Cardiac muscle cell (in vitro differentiated cells and primary cell): ENCODE measurements around the gene DLGAP4. TPM values are rescaled to one million over a fixed set of nuclear protein-coding genes. Genes with fewer than 3 reads are reported as not detected.

Experiments used
- DNase-seq, 2 donors: peaks; one replicate each; pipeline versions ENCODE4 v3.0.0 to v3.0.0-alpha.2; 2010 to 2017; ENCODE audit warnings: low read depth in 1 of 2, low spot score in 1 of 2
- H3K27ac ChIP-seq: fragments of 200-600 bp; sonication (generic); 2 replicates; pipeline ENCODE4 v1.5.1; 2016
- H3K27me3 ChIP-seq: fragments of 200-600 bp; sonication (generic); 2 replicates; pipeline ENCODE4 v1.6.0; 2016; ENCODE audit warnings: control low read depth
- H3K36me3 ChIP-seq: fragments of 200-600 bp; sonication (generic); 2 replicates; pipeline ENCODE4 v1.5.1; 2016; ENCODE audit warnings: control low read depth
- H3K4me1 ChIP-seq: fragments of 200-600 bp; sonication (generic); 2 replicates; pipeline ENCODE4 v1.8.1; 2017; ENCODE audit warnings: low read depth, mild to moderate bottlenecking, mixed run types
- H3K4me3 ChIP-seq: fragments of 200-600 bp; sonication (generic); 2 replicates; pipeline ENCODE4 v1.5.1; 2016; ENCODE audit warnings: mild to moderate bottlenecking
- H3K9me3 ChIP-seq: fragments of 200-600 bp; sonication (generic); 2 replicates; pipeline ENCODE4 v1.5.1; 2017; ENCODE audit warnings: low read depth, mild to moderate bottlenecking, control low read depth
- CTCF ChIP-seq: IDR thresholded peaks from 2 replicates; pipeline ENCODE4 v1.5.1; 2012; ENCODE audit warnings: low read depth, mild to moderate bottlenecking, low read length
- polyA plus RNA-seq: library from polyadenylated mRNA; unstranded; fragments of >200 nt; fragmentation: Nextera tagmentation; extraction: Ambion mirVana; gene quantifications from 2 replicates; pipeline ENCODE4 v1.2.1, GENCODE V29; 2016
- total RNA-seq: library from RNA; depleted of rRNA; stranded (reverse); fragments of >200 nt; gene quantifications from 2 replicates; pipeline ENCODE4 v1.2.3, GENCODE V29; 2016

DLGAP4 gene
- total and polyA plus RNA-seq, 2 experiments from 2014 or later = 45.7 to 51.6 TPM

DNA sequence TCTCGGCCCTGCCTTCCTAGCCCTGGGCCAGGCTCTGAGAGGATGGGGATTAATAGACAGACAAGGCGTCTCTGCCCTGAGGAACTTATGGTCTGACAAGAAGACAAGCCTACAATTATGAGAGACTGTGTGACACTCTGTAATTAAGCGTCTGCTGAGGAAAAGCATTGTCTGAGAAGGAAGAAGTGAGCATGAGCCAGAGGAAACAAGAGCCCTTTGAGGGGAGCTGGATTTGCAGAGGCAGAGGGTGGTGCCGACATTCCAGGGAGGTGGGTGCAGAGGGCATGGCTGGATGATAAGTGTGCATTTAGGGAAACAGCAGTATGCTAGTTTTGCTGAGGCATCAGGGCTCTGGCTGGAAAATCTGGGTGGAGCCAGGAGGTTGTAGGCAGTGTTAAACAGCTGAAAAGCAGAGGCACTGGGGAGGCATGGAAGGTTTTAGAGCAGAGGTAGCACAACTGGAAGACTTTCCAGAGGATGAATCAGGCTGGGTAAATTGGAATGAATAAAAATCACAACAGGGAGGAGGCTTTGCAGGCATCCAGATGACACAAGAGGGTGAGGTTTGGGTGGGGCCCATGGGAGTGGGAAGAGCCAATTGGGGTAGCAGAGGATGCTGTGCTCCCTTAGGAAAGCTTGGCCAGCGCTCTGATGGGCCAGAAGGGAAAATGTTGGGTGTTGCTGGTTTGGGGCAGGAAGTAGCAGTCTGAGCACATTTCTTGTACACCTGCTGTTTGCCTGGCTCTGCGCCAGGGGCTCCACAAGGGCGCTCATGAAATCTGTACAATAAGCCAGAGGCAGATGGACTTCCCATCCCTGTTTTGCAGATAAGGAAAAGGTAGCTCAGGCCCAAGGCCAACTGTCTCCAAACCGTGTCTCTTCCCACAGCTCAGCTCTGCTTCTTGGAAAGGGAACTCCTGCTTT, 161.2 kb downstream of the DLGAP4 start:
- DNase-seq = no peak
- Histone ChIP-seq H3K9me3 (no peaks in the 10 kb centered on the region), H3K36me3 (no peaks in the 10 kb centered on the region), H3K27ac (peak overlapping the region; percentile 34), H3K4me3 (no peak overlapping the region), H3K4me1 (peaks cover 20% of the 10 kb centered on the region), H3K27me3 (no peaks in the 10 kb centered on the region)
- no peak for TF ChIP-seq CTCF

- Histone ChIP-seq H3K27me3 (no peaks in the 10 kb centered on the region), H3K4me1 (peaks cover 20% of the 10 kb centered on the region), H3K27ac (no peak overlapping the region), H3K36me3 (no peaks in the 10 kb centered on the region), H3K9me3 (no peaks in the 10 kb centered on the region), H3K4me3 (no peak overlapping the region)
- TF ChIP-seq CTCF = no peak
- DNase-seq = no peak
These were observed 162.2 kb downstream of the DLGAP4 start for GRCh38 chr20:36468149-36469000.

DNA sequence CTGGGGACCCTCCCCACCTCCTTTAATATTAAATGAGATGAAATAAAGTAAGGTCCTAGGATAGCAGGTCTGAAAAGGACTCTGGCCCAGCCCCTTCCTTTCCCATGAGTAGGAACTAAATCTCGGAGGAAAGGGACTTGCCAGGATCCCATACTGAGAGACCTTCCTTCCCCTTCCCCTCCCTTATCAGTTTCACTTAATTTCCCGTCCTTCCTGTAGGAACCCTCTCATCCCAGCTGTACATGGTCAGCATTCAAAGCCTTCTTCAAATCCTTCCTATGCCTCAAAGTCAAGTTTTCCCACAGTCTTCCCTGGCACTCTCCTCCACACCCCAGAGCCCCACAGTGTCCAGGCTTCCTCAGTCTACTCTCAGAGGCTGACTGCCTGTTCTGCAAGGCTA, 163.8 kb downstream of the DLGAP4 start:
- no peak for DNase-seq
- Histone ChIP-seq H3K27ac (no peak overlapping the region), H3K4me1 (peaks cover 20% of the 10 kb centered on the region)

DNA sequence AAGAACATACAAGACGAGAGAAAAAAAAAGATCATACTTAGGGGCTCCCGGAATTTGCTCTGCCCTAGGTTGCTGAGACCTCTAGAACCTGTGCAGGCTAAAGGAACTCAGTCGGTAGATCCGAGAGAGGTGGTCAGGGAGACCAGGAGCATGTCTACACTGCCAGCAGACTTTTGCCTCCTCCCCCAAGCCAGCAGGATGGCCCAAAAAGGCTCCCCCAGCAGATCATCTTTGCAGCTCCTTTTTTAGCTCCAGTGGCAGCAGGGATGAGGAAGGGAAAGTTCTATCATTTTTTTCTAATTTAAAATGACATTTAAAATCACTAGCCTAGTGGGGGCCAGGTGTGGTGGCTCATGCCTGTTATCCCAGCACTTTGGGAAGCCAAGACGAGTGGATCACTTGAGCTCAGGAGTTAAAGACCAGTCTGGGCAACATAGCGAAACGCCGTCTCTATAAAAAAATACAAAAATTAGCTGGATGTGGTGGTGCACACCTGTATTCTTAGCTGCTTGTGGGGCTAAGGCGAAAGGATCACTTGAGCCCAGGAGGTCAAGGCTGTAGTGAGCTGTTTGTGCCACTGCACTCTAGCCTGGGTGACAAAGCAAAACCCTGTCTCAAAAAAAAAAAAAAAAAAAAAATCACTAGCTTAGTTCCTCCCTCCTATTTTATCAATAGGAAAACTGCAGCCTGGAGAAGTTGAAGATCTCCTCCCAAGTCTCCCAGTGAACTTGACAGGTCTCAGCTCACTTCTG, 165.9 kb downstream of the DLGAP4 start:
- Histone ChIP-seq H3K4me1 (peaks cover 19% of the 10 kb centered on the region), H3K4me3 (no peak overlapping the region), H3K27ac (peak overlapping the region; percentile 51), H3K9me3 (no peaks in the 10 kb centered on the region), H3K36me3 (peaks cover 2% of the 10 kb centered on the region), H3K27me3 (no peaks in the 10 kb centered on the region)
- DNase-seq = no peak
- TF ChIP-seq CTCF = no peak

More for the DNA sequence above, 163.8 kb downstream of the DLGAP4 start:
- H3K27me3 ChIP-seq = no peaks in the 10 kb centered on the region
- H3K36me3 ChIP-seq = no peaks in the 10 kb centered on the region
- TF ChIP-seq CTCF = no peak
- no peaks in the 10 kb centered on the region for H3K9me3 ChIP-seq
- H3K4me3 ChIP-seq = no peak overlapping the region

DNA sequence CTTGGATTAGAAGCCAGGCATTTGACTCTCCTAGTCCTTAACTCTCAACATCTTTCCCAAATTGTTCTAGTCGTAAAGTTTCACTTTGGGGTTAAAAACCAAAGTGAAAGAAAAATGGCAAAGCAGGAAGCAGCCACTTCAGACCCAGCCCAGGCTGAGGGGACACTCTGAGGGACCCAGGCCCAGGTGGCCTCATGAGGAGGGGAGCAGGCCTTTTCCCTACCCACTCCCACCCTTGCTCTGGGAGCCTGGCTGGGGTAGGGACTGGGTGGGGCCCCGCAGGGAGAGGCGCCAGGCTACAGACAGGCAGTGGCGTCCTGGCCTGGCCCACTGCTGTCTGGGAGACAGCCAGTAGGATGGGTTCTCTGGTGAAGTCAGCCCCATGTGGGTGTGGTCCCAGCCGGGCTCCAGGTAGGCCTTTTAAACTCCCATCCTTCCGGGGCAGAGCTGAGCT, 166.5 kb downstream of the DLGAP4 start:
- no peaks in the 10 kb centered on the region for H3K27me3 ChIP-seq
- H3K4me3 ChIP-seq = no peak overlapping the region
- H3K27ac ChIP-seq = peak overlapping the region; percentile 51
- peaks cover 13% of the 10 kb centered on the region for H3K4me1 ChIP-seq
- no peak for TF ChIP-seq CTCF
- DNase-seq = no peak
- no peaks in the 10 kb centered on the region for H3K9me3 ChIP-seq
- peaks cover 2% of the 10 kb centered on the region for H3K36me3 ChIP-seq
